Measurements from ENCODE around the gene MEX3D. TPM values are rescaled to one million over a fixed set of nuclear protein-coding genes. Genes with fewer than 3 reads are reported as not detected.
A peak's percentile ranks its signal among the peaks of the same experiment; 100 is the strongest.

Gene MEX3D
- total and polyA plus RNA-seq, 8 donors = 4.9 to 90.4 (median 10.8) TPM

GRCh38 chr19:1510807-1511206 is 57.3 kb downstream of the MEX3D start:
- peaks cover 0 to 5% (median 2%) of the 10 kb centered on the region in 4 donors for H3K9me3 ChIP-seq
- peaks cover 14 to 90% (median 33%) of the 10 kb centered on the region in 3 donors for H3K27me3 ChIP-seq
- intact Hi-C loops (cut with DNase I; ENCODE audit: low total_unique reads) = no loop called here
- H3K27ac ChIP-seq = peak overlapping the region in 1 of 5 donors; percentile 25
- WGBS, 5 donors = 33 to 45% (median 35%) methylated on average over 6 to 9 of the region's 9 CpGs
- H3K36me3 ChIP-seq = no peaks in the 10 kb centered on the region
- peaks cover 12 to 42% (median 37%) of the 10 kb centered on the region in 4 donors for H3K4me1 ChIP-seq
- TF ChIP-seq EP300 (IDR thresholded peaks at IDR 0.05) = no peak
- TF ChIP-seq POLR2A (IDR thresholded peaks at IDR 0.05) = no peak
- DNase-seq = peak in 1 of 2 donors; percentile 16
- no peak overlapping the region for H3K4me3 ChIP-seq

- intact Hi-C loops (cut with DNase I; ENCODE audit: low total_unique reads) = no loop called here
- peaks cover 14 to 92% (median 33%) of the 10 kb centered on the region in 3 donors for H3K27me3 ChIP-seq
- TF ChIP-seq EP300 (IDR thresholded peaks at IDR 0.05) (no peak), CTCF (IDR thresholded peaks at IDR 0.05) (no peak), POLR2A (IDR thresholded peaks at IDR 0.05) (no peak), POLR2AphosphoS5 (IDR thresholded peaks at IDR 0.05) (no peak)
- DNase-seq = peak in 1 of 2 donors; percentile 62
- peaks cover 0 to 5% (median 2%) of the 10 kb centered on the region in 4 donors for H3K9me3 ChIP-seq
- peaks cover 12 to 42% (median 37%) of the 10 kb centered on the region in 4 donors for H3K4me1 ChIP-seq
- H3K27ac ChIP-seq = peak overlapping the region in 1 of 5 donors; percentile 25
- 7 to 49% (median 29%) methylated on average over 2 to 25 of the region's 25 CpGs for WGBS, 5 donors
- no peak overlapping the region for H3K4me3 ChIP-seq
- H3K36me3 ChIP-seq = no peaks in the 10 kb centered on the region
These were observed 57.7 kb downstream of the MEX3D start for GRCh38 chr19:1510442-1510806.

- intact Hi-C loops (cut with DNase I; ENCODE audit: low total_unique reads) = no loop called here
- no peak overlapping the region for H3K4me3 ChIP-seq
- H3K9me3 ChIP-seq = peaks cover 0 to 5% (median 2%) of the 10 kb centered on the region in 4 donors
- peaks cover 14 to 93% (median 33%) of the 10 kb centered on the region in 3 donors for H3K27me3 ChIP-seq
- peak overlapping the region in 1 of 5 donors; percentile 25 for H3K27ac ChIP-seq
- WGBS, 5 donors = 50 to 65% (median 63%) methylated on average over 9 to 11 of the region's 11 CpGs
- H3K4me1 ChIP-seq = peaks cover 12 to 42% (median 37%) of the 10 kb centered on the region in 4 donors
- peak in 1 of 2 donors; percentile 40 for DNase-seq
- H3K36me3 ChIP-seq = no peaks in the 10 kb centered on the region
- TF ChIP-seq CTCF (IDR thresholded peaks at IDR 0.05) (no peak), POLR2AphosphoS5 (IDR thresholded peaks at IDR 0.05) (no peak), POLR2A (IDR thresholded peaks at IDR 0.05) (no peak), EP300 (IDR thresholded peaks at IDR 0.05) (no peak)
These were observed 58.3 kb downstream of the MEX3D start for GRCh38 chr19:1509602-1510441.

GRCh38 chr19:1508507-1508856 is 59.6 kb downstream of the MEX3D start:
- peak overlapping the region in 2 of 5 donors; percentile 82 to 85 for H3K27ac ChIP-seq
- peaks cover 10 to 41% (median 37%) of the 10 kb centered on the region in 4 donors for H3K4me1 ChIP-seq
- H3K4me3 ChIP-seq = peak overlapping the region; percentile 35 to 46 (median 41)
- no peaks in the 10 kb centered on the region for H3K36me3 ChIP-seq
- TF ChIP-seq POLR2AphosphoS5 (IDR thresholded peaks at IDR 0.05) (no peak), CTCF (IDR thresholded peaks at IDR 0.05) (no peak), POLR2A (IDR thresholded peaks at IDR 0.05) (no peak), EP300 (IDR thresholded peaks at IDR 0.05) (no peak)
- intact Hi-C loops (cut with DNase I; ENCODE audit: low total_unique reads) = no loop called here
- peaks cover 0 to 5% (median 2%) of the 10 kb centered on the region in 4 donors for H3K9me3 ChIP-seq
- DNase-seq = no peak
- H3K27me3 ChIP-seq = peaks cover 17 to 93% (median 35%) of the 10 kb centered on the region in 3 donors
- WGBS, 5 donors = 32 to 69% (median 40%) methylated on average over 4 to 12 of the region's 12 CpGs

All from stomach (tissue), 9 donors.